OCI-LY7 (cell line): ENCODE results near the gene SYNGR1. TPM values are rescaled to one million over a fixed set of nuclear protein-coding genes. Genes with fewer than 3 reads are reported as not detected.

Source experiments
- BruUV-seq: library from RNA; stranded (reverse); fragments of 400-500 nt; replicated peaks from 2 replicates; lab custom pipeline; 2021; lab: Mats Ljungman, UMichigan
- CTCF ChIA-PET: fragments of 300-600 bp; sonication (Branson Sonifier 250); formaldehyde crosslinking; loops from one replicate; lab custom pipeline; 2022; ENCODE audit warnings: antibody characterized with exemption; ENCODE audit not compliant: unreplicated experiment; lab: Charles Lee
- POLR2A ChIA-PET: fragments of 300-600 bp; sonication (Branson Sonifier 250); formaldehyde crosslinking; loops from one replicate; lab custom pipeline; 2022; ENCODE audit warnings: antibody characterized with exemption; lab: Charles Lee
- DNase-seq: peaks from one replicate; pipeline ENCODE4 v3.0.0-alpha.2; 2015; ENCODE audit warnings: low spot score
- H2AFZ ChIP-seq: fragments of 200-600 bp; sonication (generic), shearing (Covaris generic); 2 replicates; pipeline ENCODE4 v1.6.1; 2014; ENCODE audit warnings: mild to moderate bottlenecking, antibody characterized with exemption, low read length, moderate library complexity
- H3K27ac ChIP-seq: fragments of 200-600 bp; sonication (generic); 2 replicates; pipeline ENCODE4 v1.5.1; 2014; ENCODE audit warnings: mixed run types, low read depth, mild to moderate bottlenecking, moderate library complexity, low read length, inconsistent platforms; ENCODE audit not compliant: poor library complexity, severe bottlenecking
- H3K36me3 ChIP-seq: fragments of 200-600 bp; sonication (generic); 2 replicates; pipeline ENCODE4 v1.6.1; 2014; ENCODE audit warnings: mild to moderate bottlenecking, antibody characterized with exemption, low read length, moderate library complexity, mixed read lengths; ENCODE audit not compliant: insufficient read depth
- H3K4me1 ChIP-seq: fragments of 200-600 bp; sonication (generic); 2 replicates; pipeline ENCODE4 v1.5.1; 2014; ENCODE audit warnings: mild to moderate bottlenecking, low read length; ENCODE audit not compliant: insufficient read depth, poor library complexity, severe bottlenecking
- H3K4me2 ChIP-seq: fragments of 200-600 bp; sonication (generic); 2 replicates; pipeline ENCODE4 v1.6.1; 2014; ENCODE audit warnings: mild to moderate bottlenecking, low read length
- H3K4me3 ChIP-seq: fragments of 200-600 bp; sonication (generic); 2 replicates; pipeline ENCODE4 v1.5.1; 2014; ENCODE audit warnings: mild to moderate bottlenecking, low read depth, low read length; ENCODE audit not compliant: poor library complexity, severe bottlenecking
- H3K79me2 ChIP-seq: fragments of 200-600 bp; sonication (generic); 2 replicates; pipeline ENCODE4 v1.6.1; 2016; ENCODE audit warnings: low read depth, mild to moderate bottlenecking, low read length, moderate library complexity, mixed read lengths; ENCODE audit not compliant: insufficient read depth
- H3K9me2 ChIP-seq: fragments of 200-600 bp; sonication (generic); 2 replicates; pipeline ENCODE4 v1.6.1; 2016; ENCODE audit warnings: mild to moderate bottlenecking, low read length, mixed read lengths; ENCODE audit not compliant: insufficient read depth
- H3K9me3 ChIP-seq: fragments of 200-600 bp; sonication (generic); 2 replicates; pipeline ENCODE4 v1.6.1; 2014; ENCODE audit warnings: mild to moderate bottlenecking, mixed run types, low read length, mixed read lengths
- H4K20me1 ChIP-seq: fragments of 200-600 bp; sonication (generic); 2 replicates; pipeline ENCODE4 v1.6.1; 2014; ENCODE audit warnings: mild to moderate bottlenecking, antibody characterized with exemption, low read length, moderate library complexity, mixed read lengths; ENCODE audit not compliant: insufficient read depth
- EZH2phosphoT487 ChIP-seq: fragments of 200-600 bp; sonication (generic); IDR thresholded peaks from 2 replicates; pipeline ENCODE4 v1.6.1; 2018; ENCODE audit warnings: low read depth, borderline replicate concordance, mild to moderate bottlenecking, mixed run types, antibody characterized with exemption, low read length, moderate library complexity, mixed read lengths
- intact Hi-C: fragments of 100-400 bp; cut with micrococcal nuclease; formaldehyde crosslinking; loops from one replicate; pipeline ENCODE4 v1.10.0; 2022; ENCODE audit not compliant: unreplicated experiment
- total RNA-seq, 2 experiments: library from RNA; depleted of rRNA in 1 of 2; stranded (reverse); fragments of >200 nt in 1 of 2; shearing (Covaris generic) in 1 of 2; gene quantifications; 2 replicates each; pipeline ENCODE4 v1.2.3, GENCODE V29; 2014 to 2022
- TF ChIP-seq, protein P1 (sequence below): fragments of 200-600 bp; sonication (generic); conservative IDR thresholded peaks from 2 replicates; pipeline ENCODE4 v1.5.1; 2014; ENCODE audit warnings: mild to moderate bottlenecking, antibody characterized with exemption, low read length, moderate library complexity, mixed read lengths

SYNGR1 gene
- total RNA-seq, 2 experiments from 2014 or later = 10.2 to 23.3 TPM

DNA sequence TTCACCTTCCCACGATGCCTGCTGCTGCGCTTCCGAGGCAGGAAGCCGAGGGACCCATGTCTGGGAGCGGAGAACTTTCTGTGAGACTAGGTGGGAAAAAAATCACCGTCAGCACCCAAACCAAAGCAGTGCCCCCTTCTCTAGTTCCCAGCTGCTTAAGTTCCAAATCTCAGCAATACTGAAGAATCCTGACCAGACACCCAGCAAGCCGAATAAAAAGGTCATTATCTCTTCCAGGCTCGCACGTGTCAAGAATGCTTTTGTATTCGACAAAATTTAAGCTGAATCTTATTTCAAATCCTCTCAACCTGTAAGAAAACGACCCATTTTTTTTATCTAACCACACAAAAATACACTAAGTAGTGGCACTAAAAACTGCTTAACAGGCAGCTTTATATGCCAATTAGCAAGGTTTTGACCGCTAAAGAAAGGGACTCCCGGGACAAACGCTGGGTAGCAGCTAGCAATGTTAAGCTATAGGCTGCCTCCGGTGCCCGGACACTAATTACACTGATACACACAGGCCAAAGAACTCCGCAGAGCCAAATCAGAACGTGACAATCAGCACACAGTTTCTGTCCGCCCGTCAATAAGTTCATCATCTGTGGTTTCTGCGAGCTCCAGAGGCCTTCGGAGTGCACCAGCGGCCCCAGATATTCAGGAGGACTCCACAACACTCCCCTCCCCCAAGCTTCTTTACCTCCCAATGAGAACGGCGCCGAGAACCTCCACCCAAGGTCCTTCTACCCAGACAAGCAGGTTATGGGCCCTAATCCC lies 31.1 kb upstream of the SYNGR1 start:
- Histone ChIP-seq H3K9me3 (no peaks in the 10 kb centered on the region), H3K4me2 (peak overlapping the region; percentile 87), H3K4me3 (peak overlapping the region; percentile 94), H3K36me3 (peaks cover 56% of the 10 kb centered on the region), H2AFZ (no peak overlapping the region), H3K27ac (peak overlapping the region; percentile 82), H4K20me1 (peaks cover 50% of the 10 kb centered on the region), H3K4me1 (peaks cover 43% of the 10 kb centered on the region), H3K9me2 (no peaks in the 10 kb centered on the region), H3K79me2 (peaks cover 54% of the 10 kb centered on the region)
- ChIA-PET POLR2A (interaction anchor here (0.7 to 3.3 kb wide), 9 partner anchors 13 to 1034 kb away, joined by 3 to 15 read pairs (median 5); partner anchors contain the start of genes CBX7 and SYNGR1), CTCF (interaction anchor here (0.6 kb wide), 1 partner anchor 175 kb away, joined by 3 read pairs; no protein-coding TSS in a partner anchor)
- TSS peak; percentile 85 for BruUV-seq
- TF ChIP-seq, protein P1, sequence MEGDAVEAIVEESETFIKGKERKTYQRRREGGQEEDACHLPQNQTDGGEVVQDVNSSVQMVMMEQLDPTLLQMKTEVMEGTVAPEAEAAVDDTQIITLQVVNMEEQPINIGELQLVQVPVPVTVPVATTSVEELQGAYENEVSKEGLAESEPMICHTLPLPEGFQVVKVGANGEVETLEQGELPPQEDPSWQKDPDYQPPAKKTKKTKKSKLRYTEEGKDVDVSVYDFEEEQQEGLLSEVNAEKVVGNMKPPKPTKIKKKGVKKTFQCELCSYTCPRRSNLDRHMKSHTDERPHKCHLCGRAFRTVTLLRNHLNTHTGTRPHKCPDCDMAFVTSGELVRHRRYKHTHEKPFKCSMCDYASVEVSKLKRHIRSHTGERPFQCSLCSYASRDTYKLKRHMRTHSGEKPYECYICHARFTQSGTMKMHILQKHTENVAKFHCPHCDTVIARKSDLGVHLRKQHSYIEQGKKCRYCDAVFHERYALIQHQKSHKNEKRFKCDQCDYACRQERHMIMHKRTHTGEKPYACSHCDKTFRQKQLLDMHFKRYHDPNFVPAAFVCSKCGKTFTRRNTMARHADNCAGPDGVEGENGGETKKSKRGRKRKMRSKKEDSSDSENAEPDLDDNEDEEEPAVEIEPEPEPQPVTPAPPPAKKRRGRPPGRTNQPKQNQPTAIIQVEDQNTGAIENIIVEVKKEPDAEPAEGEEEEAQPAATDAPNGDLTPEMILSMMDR = no peak
- TF ChIP-seq EZH2phosphoT487 = no peak
- DNase-seq = peak; percentile 59
- intact Hi-C loops = loop anchor here (1.0 to 5.0 kb wide), 4 partner anchors 31 to 446 kb away; partner anchors contain the start of genes CBX6, CBX7 and SYNGR1

DNA sequence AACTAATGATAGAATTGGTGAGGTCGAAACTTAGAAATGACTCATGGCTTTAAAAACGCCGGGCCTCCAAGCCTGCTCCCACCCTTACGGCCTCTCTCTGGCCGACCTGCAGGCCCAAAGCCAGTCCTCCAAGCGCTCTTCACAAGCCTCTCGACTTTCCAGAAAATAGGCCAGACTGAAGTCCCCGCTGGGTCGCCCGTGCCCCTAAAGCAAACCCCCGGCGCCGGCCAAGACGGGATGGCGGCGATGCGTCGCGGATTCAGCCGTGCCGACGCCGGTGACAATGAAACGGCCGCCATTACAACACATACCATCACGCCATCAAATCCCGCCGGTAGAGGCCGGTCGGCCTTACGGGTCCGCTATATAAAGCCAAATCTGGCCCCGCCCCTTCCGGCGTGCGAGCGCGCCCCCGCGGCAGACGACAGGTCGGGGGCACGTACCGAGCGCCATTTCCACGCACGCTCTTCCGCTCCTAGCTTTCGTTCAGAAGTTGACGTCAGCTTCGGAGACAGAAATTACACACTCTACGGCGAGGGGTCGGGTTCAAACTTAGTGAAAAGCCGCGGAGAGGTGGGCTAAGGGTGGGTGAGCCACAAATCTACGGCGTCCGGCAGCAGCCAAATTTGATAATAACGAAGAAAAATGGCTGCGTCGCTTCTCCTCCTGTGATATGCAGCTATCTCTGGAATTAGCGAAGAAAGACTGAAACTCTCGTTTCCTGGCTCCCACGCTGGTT lies 30.3 kb upstream of the SYNGR1 start, which contains the start of gene RPL3:
Gene RPL3, minus strand, starts transcription at position 340 of the 739 bp plus-strand sequence. Its CDS starts 26 bp downstream, at position 314.
- H3K9me3 ChIP-seq = no peaks in the 10 kb centered on the region
- peak within 1 kb of the TSS; percentile 91 for H3K4me2 ChIP-seq
- H3K36me3 ChIP-seq = peaks cover 49% of the 10 kb centered on the region
- no peak for TF ChIP-seq EZH2phosphoT487
- TF ChIP-seq, protein P1 = 0 out of 2 replicates have a peak, but pooled peaks have one; percentile 13
- H3K9me2 ChIP-seq = no peaks in the 10 kb centered on the region
- intact Hi-C loops = loop anchor here (1.0 to 5.0 kb wide), 4 partner anchors 30 to 447 kb away; partner anchors contain the start of genes CBX6, CBX7 and SYNGR1
- H3K4me1 ChIP-seq = peaks cover 36% of the 10 kb centered on the region
- ChIA-PET POLR2A (interaction anchor here (0.6 to 3.3 kb wide), 12 partner anchors 10 to 212 kb away, joined by 3 to 15 read pairs (median 6); partner anchors contain the start of genes CBX7 and SYNGR1), CTCF (interaction anchor here (0.6 kb wide), 1 partner anchor 174 kb away, joined by 3 read pairs; no protein-coding TSS in a partner anchor)
- H4K20me1 ChIP-seq = peaks cover 42% of the 10 kb centered on the region
- DNase-seq = peak; percentile 98
- peak within 1 kb of the TSS; percentile 82 for H3K27ac ChIP-seq
- peak within 1 kb of the TSS; percentile 94 for H3K4me3 ChIP-seq
- H2AFZ ChIP-seq = peak within 1 kb of the TSS; percentile 92; the same call in 1 of the 2 replicates
- BruUV-seq = no TSS peak
- peaks cover 49% of the 10 kb centered on the region for H3K79me2 ChIP-seq
